ENCODE results near the gene TTC13. TPM values are rescaled to one million over a fixed set of nuclear protein-coding genes. Genes with fewer than 3 reads are reported as not detected.

The TTC13 gene
- total RNA-seq, 2 experiments from 2014 or later: 13.4 to 15.5 TPM

DNA sequence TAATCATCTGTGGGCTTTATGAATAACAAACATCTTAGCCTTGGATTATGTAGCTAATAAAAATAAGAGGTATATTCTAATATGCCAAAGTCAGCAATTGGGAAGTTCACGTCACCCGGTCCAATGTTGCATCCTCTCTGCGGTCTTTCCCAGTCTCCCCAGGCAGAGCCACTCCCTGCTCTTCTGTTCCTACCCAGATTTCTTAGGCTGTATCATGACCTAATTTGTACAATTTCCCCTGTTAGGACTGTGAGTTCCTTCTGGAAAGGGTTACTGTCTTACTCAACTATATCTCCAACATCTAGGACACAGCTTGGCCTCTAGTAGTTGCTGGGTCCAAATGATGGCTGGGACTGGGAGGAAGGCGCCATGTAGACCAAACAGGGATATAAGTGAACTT is 80.5 kb downstream of the TTC13 start:
- no peaks in the 10 kb centered on the region for H3K4me1 Mint-ChIP-seq (ENCODE audit: low read depth)
- no peak overlapping the region for H3K27ac Mint-ChIP-seq
- TF ChIP-seq, protein P1, sequence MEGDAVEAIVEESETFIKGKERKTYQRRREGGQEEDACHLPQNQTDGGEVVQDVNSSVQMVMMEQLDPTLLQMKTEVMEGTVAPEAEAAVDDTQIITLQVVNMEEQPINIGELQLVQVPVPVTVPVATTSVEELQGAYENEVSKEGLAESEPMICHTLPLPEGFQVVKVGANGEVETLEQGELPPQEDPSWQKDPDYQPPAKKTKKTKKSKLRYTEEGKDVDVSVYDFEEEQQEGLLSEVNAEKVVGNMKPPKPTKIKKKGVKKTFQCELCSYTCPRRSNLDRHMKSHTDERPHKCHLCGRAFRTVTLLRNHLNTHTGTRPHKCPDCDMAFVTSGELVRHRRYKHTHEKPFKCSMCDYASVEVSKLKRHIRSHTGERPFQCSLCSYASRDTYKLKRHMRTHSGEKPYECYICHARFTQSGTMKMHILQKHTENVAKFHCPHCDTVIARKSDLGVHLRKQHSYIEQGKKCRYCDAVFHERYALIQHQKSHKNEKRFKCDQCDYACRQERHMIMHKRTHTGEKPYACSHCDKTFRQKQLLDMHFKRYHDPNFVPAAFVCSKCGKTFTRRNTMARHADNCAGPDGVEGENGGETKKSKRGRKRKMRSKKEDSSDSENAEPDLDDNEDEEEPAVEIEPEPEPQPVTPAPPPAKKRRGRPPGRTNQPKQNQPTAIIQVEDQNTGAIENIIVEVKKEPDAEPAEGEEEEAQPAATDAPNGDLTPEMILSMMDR (IDR thresholded peaks at IDR 0.05): no peak
- H3K27me3 Mint-ChIP-seq: no peaks in the 10 kb centered on the region
- H3K4me3 Mint-ChIP-seq: no peak overlapping the region
- H3K9me3 Mint-ChIP-seq: no peaks in the 10 kb centered on the region
- no peaks in the 10 kb centered on the region for H3K36me3 Mint-ChIP-seq (ENCODE audit: low read depth)
- ATAC-seq (no peak), DNase-seq (no peak)
- intact Hi-C loops (cut with micrococcal nuclease): no loop called here
- CTCF ChIA-PET: interaction anchor here (0.8 to 1.5 kb wide), 2 partner anchors 15 to 57 kb away, joined by 3 to 4 read pairs; no protein-coding TSS in a partner anchor
- POLR2A ChIA-PET: interaction anchor here (0.6 to 0.7 kb wide), 2 partner anchors 313 to 812 kb away, joined by 3 read pairs; no protein-coding TSS in a partner anchor

DNA sequence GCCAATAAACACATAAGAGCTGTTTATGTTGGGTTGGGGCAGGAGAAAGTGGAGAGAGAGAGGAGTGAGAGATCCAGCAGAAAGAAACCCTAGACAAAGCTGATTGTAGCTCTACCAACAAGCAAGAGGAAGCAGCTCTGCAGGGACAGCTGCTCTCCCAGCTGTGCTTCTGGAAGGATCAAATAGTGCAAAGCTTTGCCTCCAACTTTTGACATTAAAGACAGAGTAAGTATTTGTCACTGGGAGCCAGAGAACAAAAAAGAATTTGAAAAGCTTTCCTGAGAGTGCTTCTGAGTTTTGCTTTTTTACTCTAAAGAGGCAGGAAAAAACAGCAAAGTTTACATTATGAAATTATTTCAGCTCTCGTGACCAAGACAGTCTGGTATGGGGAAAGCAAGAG is 81.9 kb downstream of the TTC13 start:
- TF ChIP-seq, protein P1 (IDR thresholded peaks at IDR 0.05): no peak
- Mint-ChIP-seq H3K4me1 (ENCODE audit: low read depth) (no peaks in the 10 kb centered on the region), H3K27ac (no peak overlapping the region), H3K9me3 (no peaks in the 10 kb centered on the region), H3K4me3 (no peak overlapping the region), H3K27me3 (no peaks in the 10 kb centered on the region), H3K36me3 (ENCODE audit: low read depth) (no peaks in the 10 kb centered on the region)
- intact Hi-C loops (cut with micrococcal nuclease): no loop called here
- ChIA-PET CTCF (interaction anchor here (1.5 kb wide), 1 partner anchor 55 kb away, joined by 4 read pairs; no protein-coding TSS in a partner anchor), POLR2A (no interaction called here)
- ATAC-seq (no peak), DNase-seq (no peak)

DNA sequence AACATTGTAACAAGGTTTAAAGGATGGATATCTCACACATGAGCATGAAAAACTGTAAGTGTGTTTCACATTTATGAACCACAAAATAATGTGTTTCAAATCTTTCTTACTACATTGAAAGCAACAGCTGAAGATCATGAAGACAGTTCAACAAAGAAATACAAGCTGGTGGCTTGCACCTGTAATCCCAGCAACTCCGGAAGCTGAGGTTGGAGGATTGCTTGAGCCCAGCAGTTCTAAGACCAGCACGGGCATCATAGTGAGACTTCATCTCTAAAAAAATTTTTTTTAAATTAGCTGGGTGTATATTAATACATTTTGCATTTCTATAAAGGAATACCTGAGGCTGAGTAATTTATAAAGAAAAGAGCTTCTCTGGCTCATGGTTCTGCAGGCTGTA is 83.2 kb downstream of the TTC13 start:
- ChIA-PET CTCF (interaction anchor here (1.3 kb wide), 1 partner anchor 98 kb away, joined by 3 read pairs; no protein-coding TSS in a partner anchor), POLR2A (no interaction called here)
- no peaks in the 10 kb centered on the region for H3K27me3 Mint-ChIP-seq
- no peak for DNase-seq
- TF ChIP-seq, protein P1 (IDR thresholded peaks at IDR 0.05): no peak
- H3K4me1 Mint-ChIP-seq (ENCODE audit: low read depth): no peaks in the 10 kb centered on the region
- no peak overlapping the region for H3K4me3 Mint-ChIP-seq
- no peaks in the 10 kb centered on the region for H3K36me3 Mint-ChIP-seq (ENCODE audit: low read depth)
- ATAC-seq: no peak
- intact Hi-C loops (cut with micrococcal nuclease): no loop called here
- no peaks in the 10 kb centered on the region for H3K9me3 Mint-ChIP-seq
- no peak overlapping the region for H3K27ac Mint-ChIP-seq

DNA sequence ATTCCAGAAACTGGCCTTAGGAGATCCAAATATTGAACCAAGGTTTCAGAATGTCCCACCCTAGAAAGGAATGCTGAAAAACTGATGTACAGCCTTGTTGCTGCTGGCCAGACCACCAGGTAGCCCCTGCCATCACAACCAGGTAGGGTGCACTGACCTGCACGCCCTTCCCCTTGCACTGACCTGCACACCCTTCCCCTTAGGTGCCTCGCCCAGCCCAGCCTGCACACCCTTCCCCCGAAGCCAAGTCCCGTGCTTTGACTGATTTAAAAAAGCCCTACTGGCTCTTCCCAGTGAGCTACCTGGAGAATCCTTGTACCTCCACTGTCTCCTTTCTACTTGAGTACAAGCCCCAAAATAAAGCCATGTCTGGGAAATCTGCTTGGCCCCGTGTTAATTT is 84.0 kb downstream of the TTC13 start:
- intact Hi-C loops (cut with micrococcal nuclease): no loop called here
- TF ChIP-seq, protein P1 (IDR thresholded peaks at IDR 0.05): no peak
- ChIA-PET CTCF (interaction anchor here (1.3 kb wide), 1 partner anchor 99 kb away, joined by 3 read pairs; no protein-coding TSS in a partner anchor), POLR2A (no interaction called here)
- no peaks in the 10 kb centered on the region for H3K36me3 Mint-ChIP-seq (ENCODE audit: low read depth)
- H3K4me1 Mint-ChIP-seq (ENCODE audit: low read depth): no peaks in the 10 kb centered on the region
- no peak overlapping the region for H3K4me3 Mint-ChIP-seq
- H3K27ac Mint-ChIP-seq: no peak overlapping the region
- ATAC-seq (no peak), DNase-seq (no peak)
- H3K9me3 Mint-ChIP-seq: no peaks in the 10 kb centered on the region
- H3K27me3 Mint-ChIP-seq: no peaks in the 10 kb centered on the region

DNA sequence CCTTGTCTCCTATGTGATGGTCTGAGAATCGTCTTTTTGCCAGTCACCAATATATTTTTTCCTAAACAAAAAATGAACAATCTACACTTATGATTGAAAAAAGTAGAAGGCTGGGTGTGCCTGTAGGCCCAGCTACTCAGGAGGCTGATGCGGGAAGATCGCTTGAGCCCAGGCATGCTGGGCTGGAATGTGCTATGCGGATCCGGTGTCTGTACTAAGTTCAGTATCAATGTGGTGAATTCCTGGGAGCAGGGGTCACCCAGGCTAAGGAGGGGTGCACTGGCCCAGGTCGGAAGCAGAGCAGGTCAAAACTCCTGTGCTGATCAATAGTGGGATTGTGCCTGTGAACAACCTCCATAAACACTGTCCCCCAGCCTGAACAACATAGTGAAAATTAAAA is 84.6 kb downstream of the TTC13 start:
- ChIA-PET CTCF (interaction anchor here (0.9 kb wide), 1 partner anchor 84 kb away, joined by 3 read pairs; no protein-coding TSS in a partner anchor), POLR2A (no interaction called here)
- TF ChIP-seq, protein P1 (IDR thresholded peaks at IDR 0.05): no peak
- H3K27me3 Mint-ChIP-seq: peaks cover 3% of the 10 kb centered on the region
- H3K27ac Mint-ChIP-seq: no peak overlapping the region
- no peaks in the 10 kb centered on the region for H3K4me1 Mint-ChIP-seq (ENCODE audit: low read depth)
- no peaks in the 10 kb centered on the region for H3K9me3 Mint-ChIP-seq
- intact Hi-C loops (cut with micrococcal nuclease): no loop called here
- DNase-seq (no peak), ATAC-seq (no peak)
- H3K36me3 Mint-ChIP-seq (ENCODE audit: low read depth): no peaks in the 10 kb centered on the region
- H3K4me3 Mint-ChIP-seq: no peak overlapping the region
